ENCODE data around the gene PALS2. TPM values are rescaled to one million over a fixed set of nuclear protein-coding genes. Genes with fewer than 3 reads are reported as not detected.

Gene PALS2
- total RNA-seq: 5.2 and 18.9 TPM in 2 replicates

DNA sequence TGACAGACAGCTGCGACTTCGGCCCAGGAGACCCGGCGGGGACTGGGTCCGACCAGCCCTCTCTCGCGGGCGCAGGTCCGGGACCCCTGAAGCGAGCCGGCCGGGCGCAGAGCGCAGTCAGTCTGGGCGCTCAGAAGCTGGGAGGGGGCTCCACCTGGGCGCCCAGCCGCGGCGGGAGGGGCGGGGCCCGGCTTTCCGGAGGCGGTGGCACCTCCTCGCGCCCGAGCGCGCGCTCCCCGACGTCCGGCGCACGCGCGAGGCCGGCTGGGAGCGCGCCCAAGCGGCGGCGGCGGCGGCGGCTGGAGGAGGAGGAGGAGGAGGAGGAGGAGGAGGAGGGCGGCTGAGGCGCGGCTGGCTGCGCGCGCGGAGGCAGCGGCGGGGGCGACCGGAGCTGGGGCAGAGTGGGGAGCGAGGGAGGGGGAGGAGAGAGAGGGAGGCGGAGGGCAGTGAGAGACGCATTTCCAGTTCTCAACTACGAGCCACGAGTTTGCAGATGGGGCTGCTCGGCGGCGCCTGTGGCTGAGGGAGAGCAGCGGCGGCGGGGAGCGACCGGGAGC is at the start of gene PALS2:
Gene PALS2 (plus strand): TSS at position 456 of the 557 bp plus-strand sequence. CDS start 50,216 bp downstream, outside the sequence.

Other genes with a start within 250 kb of the PALS2 start
- 8.9 and 22.5 TPM in 2 replicates for gene GSDME, start 184.0 kb downstream of the PALS2 start, total RNA-seq